Effector CD4-positive, alpha-beta T cell (primary cell): ENCODE results near the gene CAMK4.

Experiments used
- DNase-seq: peaks from one replicate; pipeline ENCODE4 v3.0.0-alpha.2; 2020
- total RNA-seq: gene quantifications from one replicate; lab custom pipeline; 2026; lab: John Stamatoyannopoulos, UW

CAMK4 gene
- total RNA-seq = 302 reads per million, percentile 95 among the genes with 10 or more reads in this experiment

DNA sequence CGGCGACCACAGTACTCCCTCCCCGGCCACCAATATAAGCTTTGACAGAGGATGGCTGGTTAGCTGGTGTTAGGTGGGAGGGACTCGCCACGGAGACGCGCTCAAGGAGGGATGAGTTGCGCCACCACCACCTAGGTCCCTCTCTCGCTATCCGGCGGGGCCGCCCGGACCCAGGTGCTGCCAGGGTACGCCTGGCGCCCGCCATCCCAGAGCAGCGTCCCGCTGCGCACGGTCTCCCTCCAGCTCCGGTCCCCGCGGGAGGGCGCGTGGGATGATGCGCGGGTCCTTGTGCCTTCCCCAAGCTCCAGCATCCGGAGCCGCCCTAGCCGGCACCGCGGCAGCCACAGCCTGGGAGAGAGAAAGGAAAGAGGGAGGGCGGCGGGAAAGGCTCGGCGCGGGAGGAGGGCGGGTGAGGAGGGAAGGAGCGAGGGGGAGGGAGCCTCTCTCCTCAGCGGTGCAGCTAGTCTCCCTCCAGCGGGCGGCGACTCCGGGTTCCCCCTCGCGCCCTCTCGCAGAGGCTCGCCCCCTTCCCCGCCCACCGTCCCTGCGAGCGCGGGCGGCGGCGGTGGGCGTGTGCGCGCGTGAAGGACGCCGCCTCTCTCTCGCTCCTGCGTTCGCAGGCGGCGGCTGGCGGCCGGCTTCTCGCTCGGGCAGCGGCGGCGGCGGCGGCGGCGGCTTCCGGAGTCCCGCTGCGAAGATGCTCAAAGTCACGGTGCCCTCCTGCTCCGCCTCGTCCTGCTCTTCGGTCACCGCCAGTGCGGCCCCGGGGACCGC lies at the start of gene CAMK4:
Gene CAMK4, plus strand, starts transcription at position 598 of the 774 bp plus-strand sequence. Its CDS starts 100 bp downstream, at position 698.
- peak; percentile 79 for DNase-seq

DNA sequence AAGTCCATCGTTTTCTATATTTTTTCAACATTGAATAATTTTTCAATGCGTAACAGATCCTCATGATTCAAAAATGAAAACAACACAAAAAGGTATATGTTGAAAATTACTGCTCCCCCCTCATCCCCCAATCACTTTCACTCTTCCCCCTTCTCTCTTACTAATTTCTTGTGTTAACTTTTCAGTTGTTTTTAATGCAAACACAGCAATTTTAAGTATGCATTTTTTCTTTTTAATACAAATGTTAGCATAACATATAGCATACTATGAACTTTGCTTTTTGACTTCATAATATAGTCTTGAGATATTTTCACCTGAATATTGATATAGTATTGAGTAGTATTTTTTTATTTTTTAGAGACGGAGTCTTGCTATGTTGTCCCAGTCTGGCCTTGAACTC lies 41.1 kb upstream of the CAMK4 start:
- DNase-seq = no peak

GRCh38 chr5:111187079-111187478 lies 37.1 kb upstream of the CAMK4 start:
- DNase-seq = no peak

DNA sequence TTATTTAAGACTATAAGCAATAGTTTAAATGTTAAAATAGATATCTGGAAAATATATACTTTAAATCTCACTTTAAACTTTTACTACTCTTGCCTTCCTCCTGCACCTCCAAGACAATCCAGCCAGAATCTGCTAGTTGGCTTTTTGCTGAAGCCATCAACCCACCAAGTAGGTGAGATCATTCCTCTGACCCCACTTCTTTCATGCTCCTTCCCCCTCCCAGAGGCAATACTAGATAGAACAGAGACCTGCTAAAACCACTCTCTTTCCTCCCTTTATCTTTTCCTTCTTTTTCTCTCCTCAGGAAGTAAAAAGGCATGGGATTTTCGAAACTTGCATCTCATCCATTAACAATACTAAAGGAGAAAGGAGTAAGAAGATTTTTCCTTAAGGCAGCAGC lies 30.1 kb upstream of the CAMK4 start:
- no peak for DNase-seq

GRCh38 chr5:111194925-111195324 lies 29.3 kb upstream of the CAMK4 start:
- no peak for DNase-seq

GRCh38 chr5:111197523-111197922 lies 26.7 kb upstream of the CAMK4 start:
- DNase-seq = no peak

- no peak for DNase-seq
These were observed 25.8 kb upstream of the CAMK4 start for GRCh38 chr5:111198281-111198966.

GRCh38 chr5:111200828-111201227 lies 23.4 kb upstream of the CAMK4 start:
- DNase-seq = no peak

GRCh38 chr5:111201705-111202104 lies 22.5 kb upstream of the CAMK4 start:
- DNase-seq = no peak

DNA sequence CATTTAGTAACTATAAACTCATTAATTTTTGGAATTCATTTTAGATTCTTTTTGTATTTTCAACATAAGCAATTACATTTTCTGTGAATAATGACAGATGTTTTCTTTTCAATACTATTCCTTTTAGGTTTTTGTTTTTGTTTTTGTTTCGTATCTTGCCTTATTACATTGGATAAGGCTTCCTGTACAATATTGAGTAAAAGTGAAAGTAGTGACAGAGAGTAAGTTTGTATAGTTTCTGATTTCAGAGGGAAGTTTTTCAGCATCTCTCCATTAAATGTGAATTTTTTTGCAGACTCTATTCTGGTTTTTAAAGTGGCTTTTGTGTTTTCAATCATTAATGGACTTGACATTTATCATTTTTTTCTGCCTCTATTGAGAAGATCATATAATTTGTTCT lies 12.8 kb upstream of the CAMK4 start:
- no peak for DNase-seq

GRCh38 chr5:111214052-111214742 lies 10.0 kb upstream of the CAMK4 start:
- DNase-seq = no peak

DNA sequence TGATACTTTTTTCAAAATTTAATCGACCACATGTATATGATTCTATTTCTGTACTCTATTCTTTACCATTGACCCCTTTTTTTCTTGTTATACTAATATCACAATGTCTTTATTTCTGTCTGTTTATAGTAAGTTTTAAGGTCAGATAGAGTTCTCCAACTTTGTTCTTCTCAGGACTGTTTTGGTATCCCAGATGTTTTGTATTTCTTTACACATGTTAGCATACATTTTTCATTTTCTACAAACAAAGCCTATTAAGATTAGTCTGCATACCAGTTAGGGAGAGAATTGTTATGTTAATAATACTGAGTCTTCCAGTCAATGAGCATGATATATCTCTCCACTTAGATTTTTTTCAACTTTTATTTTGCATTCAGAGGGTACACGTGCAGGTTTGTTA lies 8.2 kb upstream of the CAMK4 start:
- DNase-seq = no peak

DNA sequence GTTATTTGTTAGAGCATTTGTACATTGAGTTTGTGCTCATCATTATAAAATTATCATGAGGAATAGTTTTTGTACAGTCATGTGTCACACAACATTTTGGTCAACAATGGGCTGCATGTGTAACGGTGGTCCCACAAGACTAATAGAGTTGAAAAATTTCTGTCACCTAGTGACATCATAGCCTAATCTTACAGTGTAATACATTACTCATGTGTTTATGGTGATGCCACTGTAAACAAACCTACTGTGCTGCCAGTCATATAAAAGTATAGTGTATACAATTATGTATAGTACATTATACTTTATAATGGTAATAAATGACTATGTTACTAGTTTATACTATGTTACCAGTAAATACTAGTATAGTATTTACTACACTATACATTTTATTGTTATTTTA lies 3.0 kb upstream of the CAMK4 start:
- no peak for DNase-seq

DNA sequence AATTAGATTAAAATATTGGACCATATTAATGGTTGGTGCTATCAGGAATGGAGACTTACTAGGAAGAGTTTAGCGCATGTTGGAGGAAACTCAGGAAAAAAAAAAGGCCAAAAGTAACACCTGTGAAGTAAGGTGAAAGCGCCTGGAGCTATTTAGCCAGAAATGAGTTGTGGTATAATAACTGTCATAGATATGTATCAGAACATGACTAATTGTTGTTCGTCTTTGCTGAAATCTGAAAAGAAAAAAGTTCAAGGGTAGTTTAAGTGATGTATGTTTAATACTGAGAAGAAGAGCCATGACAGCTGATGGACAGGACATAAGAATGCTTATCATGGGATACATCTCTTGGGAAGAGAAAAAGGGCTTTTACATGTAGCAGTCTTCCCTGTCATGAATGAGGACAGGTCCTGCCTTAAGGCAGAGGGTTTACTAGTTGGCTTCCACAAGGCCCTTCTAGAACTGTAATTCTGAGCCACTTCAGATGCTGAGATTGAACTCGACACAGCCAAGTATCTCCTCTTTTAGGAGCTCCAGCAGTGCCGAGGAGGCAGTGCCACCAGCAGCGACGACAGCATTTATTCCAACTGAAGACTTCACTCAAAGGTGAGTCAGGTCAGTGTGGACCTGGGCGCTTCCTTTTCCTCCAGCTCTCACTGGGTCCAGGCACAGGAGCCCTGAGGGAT lies 940 bp upstream of the CAMK4 start:
- DNase-seq = peak; percentile 32

DNA sequence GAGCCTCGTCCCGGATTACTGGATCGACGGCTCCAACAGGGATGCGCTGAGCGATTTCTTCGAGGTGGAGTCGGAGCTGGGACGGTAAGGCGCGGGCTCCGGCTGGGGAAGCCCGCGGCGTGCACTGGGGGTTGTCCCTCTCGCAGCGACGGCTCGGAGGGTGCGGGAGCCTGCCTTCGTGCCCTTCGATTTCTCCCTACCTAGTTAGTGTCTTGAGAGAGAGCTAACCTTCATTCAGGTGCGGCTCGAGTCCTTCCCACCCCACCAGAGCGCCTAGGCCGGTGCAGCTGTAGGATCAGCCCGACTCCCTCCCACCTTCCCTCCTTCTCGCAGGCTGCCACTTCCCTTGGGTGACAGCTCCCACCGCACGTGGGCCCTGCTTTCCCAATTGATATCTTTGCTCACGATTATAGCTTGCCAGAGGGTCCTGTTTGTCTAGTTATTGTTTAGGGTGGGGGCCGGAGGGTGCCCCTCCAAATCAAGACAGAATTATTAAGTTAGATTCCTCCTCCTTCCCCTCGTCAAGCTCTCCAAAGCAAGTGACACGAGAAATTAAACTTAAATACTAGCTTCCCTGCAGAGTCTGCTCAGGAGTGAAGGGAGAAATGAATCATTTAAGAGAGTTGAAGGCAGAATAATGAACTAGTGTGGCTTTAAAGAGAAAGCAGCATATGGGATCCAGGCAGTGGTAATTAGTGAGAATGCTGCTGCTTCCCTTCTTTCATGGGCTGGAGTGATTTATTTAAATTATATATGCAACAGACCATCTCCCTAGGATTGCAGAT lies 569 bp downstream of the CAMK4 start:
- DNase-seq = no peak

DNA sequence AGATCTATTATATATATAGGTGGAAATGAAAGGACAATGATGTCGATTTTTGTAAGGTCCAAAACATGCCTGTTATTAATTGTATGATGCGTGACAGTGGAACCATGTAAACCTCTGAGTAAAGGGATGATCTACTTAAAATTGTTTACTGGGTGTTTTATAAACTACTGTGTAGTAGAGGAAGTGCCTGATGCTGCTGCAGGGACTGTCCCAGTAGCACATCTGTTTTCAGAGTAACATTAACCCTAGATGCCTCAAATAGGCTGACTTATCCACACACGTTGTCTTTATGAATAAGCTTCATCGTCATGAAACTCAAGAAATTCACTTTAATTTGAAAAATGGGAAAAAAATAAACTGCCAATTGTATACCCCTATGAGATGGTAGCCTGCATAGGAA lies 1.7 kb downstream of the CAMK4 start:
- no peak for DNase-seq

DNA sequence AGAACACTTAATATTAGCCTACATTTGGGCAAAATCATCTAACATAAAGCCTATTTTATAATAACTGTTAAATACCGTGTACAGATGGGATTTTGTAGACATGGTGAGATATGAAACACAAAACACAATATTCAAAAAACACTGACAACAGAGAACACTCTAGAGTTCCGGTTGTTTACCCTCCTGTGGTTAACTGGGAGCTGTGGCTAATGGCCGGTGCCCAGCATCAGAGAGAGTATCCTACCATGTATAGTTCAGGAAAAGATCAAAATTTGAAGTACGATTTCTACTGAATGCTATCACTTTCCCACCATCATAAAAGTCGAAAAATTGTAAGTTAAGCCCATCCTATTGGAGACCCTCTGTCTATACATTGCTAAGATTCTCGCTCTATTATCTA lies 2.4 kb downstream of the CAMK4 start:
- no peak for DNase-seq

DNA sequence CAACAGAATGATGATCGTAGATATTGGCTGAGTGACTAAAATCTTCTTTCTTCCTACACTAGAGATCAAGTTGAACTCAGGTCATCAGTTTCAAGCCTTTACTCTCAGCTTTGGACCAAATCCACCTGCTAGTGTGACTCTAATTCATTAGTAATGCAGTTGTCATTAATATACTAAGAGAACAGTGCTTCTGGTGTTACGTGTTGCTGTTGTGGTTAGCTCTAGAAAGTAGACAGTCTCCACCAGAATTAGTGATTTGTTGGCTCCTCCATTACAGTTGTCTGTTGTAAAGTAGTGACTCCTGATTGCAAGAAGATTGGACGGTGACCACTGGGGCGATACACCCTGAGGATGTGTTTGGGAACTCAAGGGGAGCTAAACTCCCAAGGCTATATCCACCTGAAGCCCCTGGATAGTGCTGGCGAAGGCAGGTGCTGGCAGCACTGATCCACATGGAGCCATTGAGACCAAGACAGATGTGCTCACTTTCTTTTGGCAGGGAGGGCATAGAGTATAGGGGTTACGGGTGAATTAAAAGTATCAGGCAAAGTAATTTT lies 3.1 kb downstream of the CAMK4 start:
- DNase-seq = no peak

DNA sequence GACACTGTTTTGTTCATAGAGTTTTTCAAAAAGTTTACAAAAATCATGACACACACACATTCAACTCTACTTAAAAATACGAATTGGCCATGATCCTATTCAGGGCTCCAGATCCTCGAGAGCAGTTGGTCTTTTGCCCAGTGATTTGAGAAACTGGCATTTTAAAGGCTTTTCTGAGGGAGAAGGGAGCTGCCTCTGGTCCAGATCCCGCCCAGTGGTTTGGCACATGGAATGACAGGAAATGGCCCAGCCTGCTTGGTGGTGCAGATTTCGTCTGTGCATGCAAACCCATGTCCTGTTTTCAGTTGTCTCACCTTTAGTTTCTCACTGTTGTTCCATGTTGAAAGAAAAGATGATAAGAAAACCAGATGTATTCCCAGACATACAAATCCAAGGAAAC lies 3.6 kb downstream of the CAMK4 start:
- DNase-seq = no peak

GRCh38 chr5:111228520-111229220 lies 4.5 kb downstream of the CAMK4 start:
- DNase-seq = no peak

GRCh38 chr5:111229221-111229835 lies 5.1 kb downstream of the CAMK4 start:
- DNase-seq = no peak
